Measurements from ENCODE around the gene RAP1A.
A peak's percentile ranks its signal among the peaks of the same experiment; 100 is the strongest.

RAP1A gene

GRCh38 chr1:111585447-111586086 lies 34.0 kb upstream of the RAP1A start:
- Histone ChIP-seq H3K27me3 (ENCODE audit: control insufficient read depth in 5 of 5, insufficient read depth in 4 of 5, low read length in 5 of 5) (no peaks in the 10 kb centered on the region), H3K4me1 (ENCODE audit: control insufficient read depth in 5 of 5, insufficient read depth in 5 of 5, low read length in 5 of 5) (peaks cover 0 to 13% (median 9%) of the 10 kb centered on the region in 5 donors), H3K9ac (ENCODE audit: low read length in 5 of 5) (no peak overlapping the region), H3K27ac (ENCODE audit: low read depth, low read length) (no peak overlapping the region), H3K4me3 (ENCODE audit: low read depth in 1 of 5, low read length in 5 of 5) (no peak overlapping the region), H3K9me3 (ENCODE audit: control insufficient read depth in 5 of 5, low read length in 5 of 5) (no peaks in the 10 kb centered on the region), H3K36me3 (ENCODE audit: control insufficient read depth in 5 of 5, insufficient read depth in 5 of 5, low read length in 5 of 5) (no peaks in the 10 kb centered on the region)

GRCh38 chr1:111586112-111586511 lies 33.5 kb upstream of the RAP1A start:
- Histone ChIP-seq H3K4me3 (ENCODE audit: low read depth in 1 of 5, low read length in 5 of 5) (no peak overlapping the region), H3K36me3 (ENCODE audit: control insufficient read depth in 5 of 5, insufficient read depth in 5 of 5, low read length in 5 of 5) (no peaks in the 10 kb centered on the region), H3K4me1 (ENCODE audit: control insufficient read depth in 5 of 5, insufficient read depth in 5 of 5, low read length in 5 of 5) (peaks cover 0 to 13% (median 9%) of the 10 kb centered on the region in 5 donors), H3K9ac (ENCODE audit: low read length in 5 of 5) (no peak overlapping the region), H3K9me3 (ENCODE audit: control insufficient read depth in 5 of 5, low read length in 5 of 5) (no peaks in the 10 kb centered on the region), H3K27me3 (ENCODE audit: control insufficient read depth in 5 of 5, insufficient read depth in 4 of 5, low read length in 5 of 5) (no peaks in the 10 kb centered on the region), H3K27ac (ENCODE audit: low read depth, low read length) (no peak overlapping the region)

GRCh38 chr1:111587509-111588174 lies 31.9 kb upstream of the RAP1A start:
- no peaks in the 10 kb centered on the region for H3K27me3 ChIP-seq (ENCODE audit: control insufficient read depth in 5 of 5, insufficient read depth in 4 of 5, low read length in 5 of 5)
- no peaks in the 10 kb centered on the region for H3K36me3 ChIP-seq (ENCODE audit: control insufficient read depth in 5 of 5, insufficient read depth in 5 of 5, low read length in 5 of 5)
- no peak overlapping the region for H3K9ac ChIP-seq (ENCODE audit: low read length in 5 of 5)
- no peaks in the 10 kb centered on the region for H3K9me3 ChIP-seq (ENCODE audit: control insufficient read depth in 5 of 5, low read length in 5 of 5)
- no peak overlapping the region for H3K4me3 ChIP-seq (ENCODE audit: low read depth in 1 of 5, low read length in 5 of 5)
- H3K27ac ChIP-seq (ENCODE audit: low read depth, low read length) = no peak overlapping the region
- peaks cover 5 to 18% (median 12%) of the 10 kb centered on the region in 5 donors for H3K4me1 ChIP-seq (ENCODE audit: control insufficient read depth in 5 of 5, insufficient read depth in 5 of 5, low read length in 5 of 5)

- Histone ChIP-seq H3K27ac (ENCODE audit: low read depth, low read length) (peak overlapping the region; percentile 80), H3K4me3 (ENCODE audit: low read depth in 1 of 5, low read length in 5 of 5) (peak overlapping the region in 2 of 5 donors; percentile 12 to 18), H3K4me1 (ENCODE audit: control insufficient read depth in 5 of 5, insufficient read depth in 5 of 5, low read length in 5 of 5) (peaks cover 10 to 36% (median 31%) of the 10 kb centered on the region in 5 donors), H3K9me3 (ENCODE audit: control insufficient read depth in 5 of 5, low read length in 5 of 5) (no peaks in the 10 kb centered on the region), H3K36me3 (ENCODE audit: control insufficient read depth in 5 of 5, insufficient read depth in 5 of 5, low read length in 5 of 5) (no peaks in the 10 kb centered on the region), H3K27me3 (ENCODE audit: control insufficient read depth in 5 of 5, insufficient read depth in 4 of 5, low read length in 5 of 5) (no peaks in the 10 kb centered on the region), H3K9ac (ENCODE audit: low read length in 5 of 5) (peak overlapping the region in 1 of 5 donors; percentile 30)
Measured at GRCh38 chr1:111591937-111592336, 27.7 kb upstream of the RAP1A start.

- peaks cover 10 to 40% (median 36%) of the 10 kb centered on the region in 5 donors for H3K4me1 ChIP-seq (ENCODE audit: control insufficient read depth in 5 of 5, insufficient read depth in 5 of 5, low read length in 5 of 5)
Measured at GRCh38 chr1:111592389-111593361, 26.9 kb upstream of the RAP1A start.

GRCh38 chr1:111593403-111594305 lies 25.9 kb upstream of the RAP1A start:
- H3K4me1 ChIP-seq (ENCODE audit: control insufficient read depth in 5 of 5, insufficient read depth in 5 of 5, low read length in 5 of 5) = peaks cover 10 to 41% (median 36%) of the 10 kb centered on the region in 5 donors
- H3K9ac ChIP-seq (ENCODE audit: low read length in 5 of 5) = peak overlapping the region in 1 of 5 donors; percentile 10
- no peaks in the 10 kb centered on the region for H3K9me3 ChIP-seq (ENCODE audit: control insufficient read depth in 5 of 5, low read length in 5 of 5)
- no peaks in the 10 kb centered on the region for H3K27me3 ChIP-seq (ENCODE audit: control insufficient read depth in 5 of 5, insufficient read depth in 4 of 5, low read length in 5 of 5)
- H3K36me3 ChIP-seq (ENCODE audit: control insufficient read depth in 5 of 5, insufficient read depth in 5 of 5, low read length in 5 of 5) = no peaks in the 10 kb centered on the region
- H3K4me3 ChIP-seq (ENCODE audit: low read depth in 1 of 5, low read length in 5 of 5) = peak overlapping the region in 2 of 5 donors; percentile 19 to 42
- H3K27ac ChIP-seq (ENCODE audit: low read depth, low read length) = peak overlapping the region; percentile 80

More at GRCh38 chr1:111592389-111593361, 26.9 kb upstream of the RAP1A start:
- H3K27me3 ChIP-seq (ENCODE audit: control insufficient read depth in 5 of 5, insufficient read depth in 4 of 5, low read length in 5 of 5) = no peaks in the 10 kb centered on the region
- H3K9ac ChIP-seq (ENCODE audit: low read length in 5 of 5) = peak overlapping the region in 2 of 5 donors; percentile 17 to 30
- peak overlapping the region in 4 of 5 donors; percentile 18 to 42 (median 22) for H3K4me3 ChIP-seq (ENCODE audit: low read depth in 1 of 5, low read length in 5 of 5)
- peak overlapping the region; percentile 80 for H3K27ac ChIP-seq (ENCODE audit: low read depth, low read length)
- no peaks in the 10 kb centered on the region for H3K36me3 ChIP-seq (ENCODE audit: control insufficient read depth in 5 of 5, insufficient read depth in 5 of 5, low read length in 5 of 5)
- no peaks in the 10 kb centered on the region for H3K9me3 ChIP-seq (ENCODE audit: control insufficient read depth in 5 of 5, low read length in 5 of 5)

- peaks cover 10 to 41% (median 36%) of the 10 kb centered on the region in 5 donors for H3K4me1 ChIP-seq (ENCODE audit: control insufficient read depth in 5 of 5, insufficient read depth in 5 of 5, low read length in 5 of 5)
- no peak overlapping the region for H3K9ac ChIP-seq (ENCODE audit: low read length in 5 of 5)
- H3K27me3 ChIP-seq (ENCODE audit: control insufficient read depth in 5 of 5, insufficient read depth in 4 of 5, low read length in 5 of 5) = no peaks in the 10 kb centered on the region
- H3K9me3 ChIP-seq (ENCODE audit: control insufficient read depth in 5 of 5, low read length in 5 of 5) = no peaks in the 10 kb centered on the region
- H3K4me3 ChIP-seq (ENCODE audit: low read depth in 1 of 5, low read length in 5 of 5) = no peak overlapping the region
- H3K36me3 ChIP-seq (ENCODE audit: control insufficient read depth in 5 of 5, insufficient read depth in 5 of 5, low read length in 5 of 5) = no peaks in the 10 kb centered on the region
- peak overlapping the region; percentile 80 for H3K27ac ChIP-seq (ENCODE audit: low read depth, low read length)
Measured at GRCh38 chr1:111594306-111594693, 25.3 kb upstream of the RAP1A start.

GRCh38 chr1:111595807-111596206 lies 23.8 kb upstream of the RAP1A start:
- Histone ChIP-seq H3K4me3 (ENCODE audit: low read depth in 1 of 5, low read length in 5 of 5) (no peak overlapping the region), H3K9me3 (ENCODE audit: control insufficient read depth in 5 of 5, low read length in 5 of 5) (no peaks in the 10 kb centered on the region), H3K36me3 (ENCODE audit: control insufficient read depth in 5 of 5, insufficient read depth in 5 of 5, low read length in 5 of 5) (no peaks in the 10 kb centered on the region), H3K9ac (ENCODE audit: low read length in 5 of 5) (no peak overlapping the region), H3K4me1 (ENCODE audit: control insufficient read depth in 5 of 5, insufficient read depth in 5 of 5, low read length in 5 of 5) (peaks cover 10 to 41% (median 36%) of the 10 kb centered on the region in 5 donors), H3K27me3 (ENCODE audit: control insufficient read depth in 5 of 5, insufficient read depth in 4 of 5, low read length in 5 of 5) (no peaks in the 10 kb centered on the region), H3K27ac (ENCODE audit: low read depth, low read length) (no peak overlapping the region)

GRCh38 chr1:111596499-111596898 lies 23.1 kb upstream of the RAP1A start:
- no peak overlapping the region for H3K4me3 ChIP-seq (ENCODE audit: low read depth in 1 of 5, low read length in 5 of 5)
- H3K27ac ChIP-seq (ENCODE audit: low read depth, low read length) = no peak overlapping the region
- H3K27me3 ChIP-seq (ENCODE audit: control insufficient read depth in 5 of 5, insufficient read depth in 4 of 5, low read length in 5 of 5) = no peaks in the 10 kb centered on the region
- H3K36me3 ChIP-seq (ENCODE audit: control insufficient read depth in 5 of 5, insufficient read depth in 5 of 5, low read length in 5 of 5) = no peaks in the 10 kb centered on the region
- H3K9ac ChIP-seq (ENCODE audit: low read length in 5 of 5) = no peak overlapping the region
- H3K4me1 ChIP-seq (ENCODE audit: control insufficient read depth in 5 of 5, insufficient read depth in 5 of 5, low read length in 5 of 5) = peaks cover 10 to 41% (median 36%) of the 10 kb centered on the region in 5 donors
- no peaks in the 10 kb centered on the region for H3K9me3 ChIP-seq (ENCODE audit: control insufficient read depth in 5 of 5, low read length in 5 of 5)

Data from subcutaneous abdominal adipose tissue (tissue), 5 donors.